GM18520 (cell line): ENCODE measurements around the gene BABAM2.
"Not testable (repeated sequence)": the region's sequence is repeated elsewhere in the genome, so short reads cannot be mapped to it uniquely, and the experiment has no call there.

ENCODE experiments used
- ATAC-seq: cut with Tn5 transposase; IDR thresholded peaks from one replicate; pipeline ENCODE4 v1.9.1; 2021; ENCODE audit not compliant: unreplicated experiment

Gene BABAM2

DNA sequence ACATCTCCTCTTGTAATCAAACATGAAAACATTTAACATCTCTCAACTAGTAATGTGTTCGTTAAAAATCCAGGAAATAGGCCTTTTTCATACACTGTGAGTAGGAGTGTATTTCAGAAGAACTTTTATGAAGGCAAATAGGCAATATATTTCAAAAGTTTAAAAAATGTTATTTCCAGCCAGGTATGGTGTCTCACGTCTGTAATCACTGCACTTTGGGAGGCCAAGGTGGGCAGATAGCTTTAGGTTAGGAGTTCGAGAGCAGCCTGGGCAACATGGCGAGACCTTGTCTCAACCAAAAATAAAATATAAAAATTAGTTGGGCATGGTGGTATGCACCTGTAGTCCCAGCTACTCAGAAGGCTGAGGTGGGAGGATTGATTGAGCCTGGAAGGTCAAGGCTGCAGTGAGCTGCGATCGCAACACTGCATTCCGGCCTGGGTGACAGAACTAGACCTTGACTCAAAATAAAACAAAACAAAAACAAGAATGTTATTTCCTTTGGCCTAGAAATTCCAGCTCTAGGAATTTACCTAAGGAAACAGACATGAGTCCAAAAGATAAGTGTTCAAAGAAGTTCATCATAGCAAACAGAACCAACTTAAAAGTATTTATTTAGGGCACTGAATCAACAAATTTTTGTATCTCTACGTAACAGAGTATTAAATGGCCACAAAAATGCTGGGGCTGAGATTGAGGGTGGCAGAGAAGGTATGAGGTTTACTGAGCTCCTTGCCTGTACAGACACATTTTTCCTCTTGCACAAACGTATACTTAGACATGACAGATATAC is 15.2 kb upstream of the BABAM2 start:
- ATAC-seq = no peak

DNA sequence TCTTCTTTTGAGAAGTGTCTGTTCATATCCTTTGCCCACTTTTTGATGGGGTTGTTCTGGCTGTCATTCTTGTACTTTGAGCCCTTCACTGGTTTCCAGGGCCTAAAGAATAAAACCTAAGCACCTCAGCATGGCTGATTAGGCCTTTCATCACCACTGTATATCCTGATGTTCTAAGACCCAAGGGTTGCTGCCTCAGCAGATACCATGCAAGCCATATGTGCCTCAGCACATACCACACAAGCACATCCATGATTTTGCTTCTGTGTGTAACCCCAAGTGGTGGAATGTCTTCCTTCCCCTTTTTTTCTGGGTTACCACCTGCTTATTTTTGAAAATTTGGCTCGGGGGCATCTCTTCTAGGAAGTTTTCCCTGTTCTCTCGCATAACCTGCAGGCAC is 11.7 kb upstream of the BABAM2 start:
- ATAC-seq = no peak

DNA sequence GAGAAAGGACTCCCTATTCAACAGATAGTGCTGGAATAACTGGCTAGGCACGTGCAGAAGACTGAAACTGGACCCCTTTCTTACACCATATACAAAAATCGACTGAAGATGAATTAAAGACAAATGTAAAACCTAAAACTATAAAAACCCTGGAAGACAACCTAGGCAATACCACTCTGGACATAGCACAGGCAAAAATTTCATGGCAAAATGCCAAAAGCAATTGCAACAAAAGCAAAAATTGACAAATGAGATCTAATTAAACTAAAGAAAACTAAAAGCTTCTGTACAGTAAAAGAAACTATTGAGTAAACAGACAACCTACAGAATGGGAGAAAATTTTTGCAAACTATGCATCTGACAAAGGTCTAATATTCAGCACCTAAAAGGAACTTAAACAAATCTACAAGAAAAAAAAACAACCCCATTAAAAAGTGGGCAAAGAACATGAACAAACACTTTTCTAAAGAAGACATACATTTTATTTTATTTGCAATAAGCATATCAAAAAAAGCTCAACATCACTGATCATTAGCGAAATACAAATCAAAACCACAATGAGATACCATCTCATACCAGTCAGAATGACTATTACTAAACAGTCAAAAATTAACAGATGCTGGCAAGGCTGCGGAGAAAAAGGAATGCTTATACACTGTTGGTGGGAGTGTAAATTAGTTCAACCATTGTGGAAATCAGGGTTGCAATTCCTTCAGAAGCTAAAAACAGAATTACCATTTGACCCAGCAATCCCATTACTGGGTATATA is 8.5 kb upstream of the BABAM2 start:
- ATAC-seq = not testable (repeated sequence)

DNA sequence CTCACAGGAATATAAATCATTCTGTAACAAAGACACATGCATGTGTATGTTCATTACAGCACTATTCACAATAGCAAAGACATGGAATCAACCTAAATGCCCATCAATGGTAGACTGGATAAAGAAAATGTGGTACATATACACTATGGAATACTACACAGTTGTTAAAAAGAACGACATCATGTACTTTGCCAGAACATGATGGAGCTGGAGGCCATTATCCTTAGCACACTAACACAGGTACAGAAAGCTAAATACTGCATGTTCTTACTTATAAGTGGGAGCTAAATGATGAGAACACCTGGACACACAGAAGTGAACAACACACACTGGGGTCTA is 8.0 kb upstream of the BABAM2 start:
- not testable (repeated sequence) for ATAC-seq

DNA sequence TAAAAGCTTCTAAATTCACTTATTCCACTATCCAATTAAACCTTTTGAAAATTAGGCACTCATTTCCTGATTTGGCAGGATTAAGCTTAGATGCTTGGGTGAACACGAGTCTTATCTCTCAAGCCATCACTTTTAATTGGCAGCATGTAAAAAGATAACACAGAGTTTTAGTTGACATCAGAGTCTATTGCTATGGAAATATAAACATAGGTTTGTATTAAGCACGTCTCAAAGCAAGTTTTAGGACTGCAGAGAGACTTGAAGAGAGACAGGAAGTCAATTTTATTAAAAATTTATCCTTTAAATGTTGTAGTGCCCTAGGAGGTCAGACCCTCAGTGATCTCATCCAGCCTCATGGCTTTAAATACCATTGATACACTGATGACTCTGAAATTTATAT is 5.9 kb upstream of the BABAM2 start:
- no peak for ATAC-seq

DNA sequence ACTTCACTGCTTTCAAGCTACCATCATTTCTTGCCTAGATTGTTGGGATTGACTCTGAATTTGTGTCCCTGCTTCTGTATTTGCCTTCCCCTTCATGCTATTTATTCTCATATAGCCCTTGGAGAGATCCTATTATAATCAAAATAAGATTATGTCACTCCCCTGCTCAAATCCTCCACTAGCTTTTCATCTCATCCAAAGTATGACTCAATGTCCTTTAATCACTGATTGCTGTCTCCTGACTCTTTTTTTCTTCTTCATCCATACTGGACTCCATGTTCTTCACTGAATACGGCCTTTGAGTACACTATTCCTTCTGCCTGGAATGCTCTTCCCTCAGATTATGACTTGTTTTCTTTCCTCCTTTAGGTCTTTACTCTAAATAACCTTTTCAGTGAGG is 5.3 kb upstream of the BABAM2 start:
- ATAC-seq = no peak

DNA sequence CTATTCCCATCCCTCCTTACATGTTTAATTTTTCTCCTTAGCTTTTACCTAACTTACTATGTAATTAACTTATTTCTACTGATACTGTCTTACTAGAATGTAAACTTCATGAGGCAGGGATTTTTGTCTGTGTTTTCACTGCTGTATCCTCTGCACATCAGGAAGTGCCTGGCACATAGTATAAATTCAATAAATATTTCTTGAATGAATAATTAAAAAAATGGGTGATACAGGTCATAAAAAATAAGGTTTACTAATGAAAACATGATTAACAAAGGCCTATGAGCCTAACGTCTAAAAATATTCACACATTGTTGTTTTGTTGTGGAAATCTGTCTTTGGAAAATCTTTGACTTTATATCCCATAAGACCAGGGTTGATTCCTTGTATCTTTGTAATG is 4.9 kb upstream of the BABAM2 start:
- ATAC-seq = no peak

DNA sequence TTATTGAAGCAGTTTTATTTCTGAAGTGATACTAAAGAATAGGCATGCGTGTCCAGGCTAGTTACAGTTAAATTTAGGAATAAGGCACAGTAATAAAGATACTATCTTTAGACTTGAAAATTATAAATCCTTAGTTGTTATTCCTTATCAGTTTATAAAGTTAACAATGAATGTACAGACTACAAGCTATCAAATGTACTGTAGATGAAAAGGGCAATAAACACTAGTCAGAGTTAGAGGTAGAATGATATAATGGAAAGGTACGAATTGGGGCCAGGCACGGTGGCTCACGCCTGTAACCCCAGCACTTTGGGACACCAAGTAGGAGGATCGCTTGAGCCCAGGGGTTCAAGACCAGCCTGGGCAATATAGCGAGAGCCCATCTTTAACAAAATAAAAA is 4.2 kb upstream of the BABAM2 start:
- ATAC-seq = no peak

DNA sequence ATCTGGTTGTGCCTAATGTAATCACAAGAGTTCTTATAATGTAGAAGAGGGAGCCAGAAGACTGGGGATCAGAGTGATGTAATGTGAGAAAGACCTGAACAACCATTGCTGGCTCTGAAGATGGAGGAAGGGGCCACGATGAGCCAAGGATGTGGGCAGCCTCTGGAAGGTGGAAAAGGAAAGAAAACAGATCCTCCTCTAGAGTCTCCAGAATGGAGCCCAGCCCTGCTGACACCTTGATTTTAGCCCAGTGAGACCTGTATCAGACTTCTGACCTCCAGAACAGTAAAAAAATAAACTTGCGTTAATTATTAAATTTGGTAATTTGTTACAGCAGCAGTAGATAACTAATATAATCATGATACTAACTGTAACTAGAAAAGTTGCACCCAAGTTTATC is 3.4 kb upstream of the BABAM2 start:
- ATAC-seq = no peak

DNA sequence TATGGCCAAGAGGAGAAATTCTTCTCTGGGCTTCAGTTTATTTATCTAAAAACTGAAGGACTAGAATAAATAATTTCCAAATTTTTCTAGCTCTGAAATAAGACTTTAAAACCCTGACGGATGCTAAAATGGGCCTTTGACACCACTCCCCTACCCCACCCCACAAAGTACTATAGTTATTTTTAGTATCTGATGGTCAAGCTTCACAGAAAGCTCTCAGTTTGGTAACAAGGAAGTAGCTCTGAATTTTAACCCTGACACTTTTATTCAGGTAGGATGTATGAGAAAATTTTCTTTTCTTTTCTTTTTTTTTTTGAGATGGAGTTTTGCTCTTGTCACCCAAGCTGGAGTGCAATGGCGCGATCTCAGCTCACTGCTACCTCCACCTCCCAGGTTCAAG is 2.7 kb upstream of the BABAM2 start:
- ATAC-seq = no peak

DNA sequence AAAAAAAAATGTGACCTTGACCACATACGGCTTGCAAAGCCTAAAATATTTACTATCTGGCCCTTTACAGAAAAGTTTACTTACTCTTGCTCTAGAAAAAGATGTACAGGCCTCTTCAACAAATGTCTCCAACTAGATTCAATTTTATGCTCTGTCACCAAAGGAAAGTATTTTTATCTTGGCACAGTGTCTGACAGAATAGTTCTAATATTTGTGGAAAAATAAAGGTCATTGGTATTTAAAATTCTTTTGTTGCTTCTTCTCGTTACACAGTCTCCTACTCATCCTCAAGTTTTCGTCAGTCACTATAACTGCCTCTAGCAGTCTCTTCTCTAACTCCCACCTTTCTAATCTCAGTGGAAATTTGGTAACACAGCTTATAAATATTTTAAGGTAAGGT is 1.7 kb upstream of the BABAM2 start:
- no peak for ATAC-seq

DNA sequence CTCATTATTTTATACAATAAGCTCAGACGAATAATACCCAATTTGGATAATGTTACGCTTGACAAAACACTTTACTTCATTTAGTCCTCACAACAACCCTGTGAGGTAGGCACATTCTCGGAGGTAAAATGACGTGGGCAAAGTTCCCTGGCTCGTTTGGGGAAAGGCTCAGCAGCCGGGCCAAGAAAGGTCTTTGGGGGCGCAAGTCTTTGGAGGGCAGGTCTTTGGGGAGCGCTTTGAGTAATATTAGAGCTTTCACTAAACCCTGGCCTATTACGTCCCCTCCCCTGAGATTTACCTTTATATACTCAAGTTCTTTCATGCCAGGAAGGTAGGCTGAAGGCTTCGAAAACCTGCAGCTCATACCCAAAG is 769 bp upstream of the BABAM2 start:
- ATAC-seq = no peak

DNA sequence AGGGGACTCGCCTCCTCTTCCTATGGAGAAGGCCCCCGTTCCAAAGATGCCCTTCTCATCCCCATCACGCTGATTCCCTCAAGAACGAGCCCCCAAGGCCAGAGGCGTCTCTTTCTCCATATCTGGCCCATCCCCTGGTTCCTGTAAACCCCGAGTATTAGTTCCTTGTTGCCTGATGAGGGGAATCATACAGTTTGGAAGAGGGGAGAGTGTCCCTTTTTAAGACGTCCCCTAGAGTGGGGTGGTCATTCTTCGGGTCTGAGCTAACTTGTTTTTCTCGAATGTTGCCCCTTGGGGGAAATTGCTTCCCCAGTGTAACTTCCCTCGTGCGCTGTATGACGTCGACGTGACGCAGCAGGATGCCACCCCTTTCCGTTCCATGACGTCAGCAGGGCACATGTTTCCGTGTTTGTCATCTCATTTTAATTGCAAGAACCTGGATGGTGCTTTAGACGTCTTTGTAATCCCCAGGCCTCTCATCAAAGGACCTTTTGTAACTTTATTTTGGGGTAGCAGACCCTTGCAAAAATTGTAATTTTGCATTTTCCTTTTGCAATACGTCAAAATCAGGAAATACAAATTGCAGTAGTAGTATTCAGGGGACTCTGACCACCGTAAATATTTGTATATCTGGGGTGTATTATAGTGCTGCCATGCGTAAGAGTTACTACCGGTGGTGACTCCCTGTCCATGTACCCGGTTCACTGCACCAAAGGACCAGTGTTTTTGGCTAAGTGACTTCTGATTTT is 569 bp downstream of the BABAM2 start:
- no peak for ATAC-seq

DNA sequence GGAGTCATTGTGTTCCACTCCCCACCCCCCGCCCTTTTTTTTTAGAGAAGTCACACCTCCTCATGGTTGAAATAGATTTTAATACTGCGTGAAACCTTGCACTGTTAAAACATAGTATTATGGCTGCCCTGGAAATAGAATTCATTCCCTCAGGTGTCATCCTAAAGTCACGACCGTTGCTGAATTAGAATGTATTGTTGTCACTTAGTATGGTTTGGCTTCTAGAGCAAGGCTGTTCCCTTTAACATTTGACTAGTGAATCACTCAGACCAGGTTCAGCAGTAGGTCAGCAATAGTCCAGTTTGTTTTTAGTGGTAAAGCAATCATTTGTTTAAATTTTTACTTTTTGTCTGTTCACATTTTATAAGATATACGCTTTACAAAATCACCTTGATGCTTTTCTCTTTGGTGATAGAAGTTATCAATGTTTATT is 1.2 kb downstream of the BABAM2 start:
- ATAC-seq = no peak

DNA sequence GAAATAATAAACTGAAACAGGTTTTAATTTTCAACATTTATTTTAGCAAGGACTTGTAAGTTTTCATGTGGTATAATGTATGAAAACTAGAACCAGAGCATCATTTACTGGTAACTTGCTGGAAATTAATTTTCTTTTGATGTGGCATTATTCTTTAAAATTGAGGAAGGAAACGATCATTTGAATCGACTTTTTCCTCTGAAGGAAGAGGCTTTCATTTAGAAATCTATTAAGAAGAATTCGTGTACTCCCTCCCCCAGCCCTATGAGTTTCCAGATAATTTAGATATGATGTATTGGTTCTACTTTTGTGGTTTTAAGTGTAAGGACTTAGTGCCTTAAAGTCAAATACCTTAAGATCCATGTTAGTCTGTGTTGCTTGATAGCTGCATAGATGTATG is 2.5 kb downstream of the BABAM2 start:
- no peak for ATAC-seq

DNA sequence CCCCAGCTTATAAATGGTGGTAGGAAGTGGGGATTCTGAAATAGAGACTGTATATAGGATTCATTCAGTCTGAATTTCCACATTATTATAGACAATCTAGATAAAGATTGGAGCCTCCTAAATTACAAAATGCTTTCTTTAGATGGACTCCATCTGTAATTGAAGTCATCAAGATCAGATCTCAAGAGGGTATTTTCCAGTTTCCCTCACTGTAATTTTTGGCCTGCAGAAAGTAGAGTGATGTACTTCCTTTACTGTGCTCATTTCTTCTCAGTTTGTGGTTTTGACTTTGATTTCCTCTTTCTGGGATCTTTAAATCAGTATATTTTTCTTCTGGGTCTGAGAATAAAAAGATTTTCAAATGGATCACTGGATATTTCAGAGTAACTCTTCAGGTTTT is 7.2 kb downstream of the BABAM2 start:
- ATAC-seq = no peak

DNA sequence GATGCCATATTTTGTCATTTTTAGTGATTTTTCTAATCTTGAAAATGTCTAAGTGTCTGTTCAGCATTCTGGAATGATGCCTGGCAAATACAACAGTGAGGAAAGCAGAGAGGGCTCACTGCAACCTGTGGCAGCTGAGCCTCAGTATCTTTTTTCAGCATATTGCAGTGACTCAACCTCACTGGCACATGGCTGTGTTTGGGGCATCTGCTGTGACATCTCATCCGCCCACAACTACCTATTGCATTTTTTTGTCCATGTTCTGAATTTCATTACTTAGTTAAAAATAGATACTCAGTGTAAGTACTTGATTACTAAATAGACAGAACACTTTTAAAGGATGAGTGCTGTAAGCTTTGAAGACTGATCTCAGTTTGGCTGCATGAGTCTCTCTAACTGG is 10.7 kb downstream of the BABAM2 start:
- ATAC-seq = no peak

DNA sequence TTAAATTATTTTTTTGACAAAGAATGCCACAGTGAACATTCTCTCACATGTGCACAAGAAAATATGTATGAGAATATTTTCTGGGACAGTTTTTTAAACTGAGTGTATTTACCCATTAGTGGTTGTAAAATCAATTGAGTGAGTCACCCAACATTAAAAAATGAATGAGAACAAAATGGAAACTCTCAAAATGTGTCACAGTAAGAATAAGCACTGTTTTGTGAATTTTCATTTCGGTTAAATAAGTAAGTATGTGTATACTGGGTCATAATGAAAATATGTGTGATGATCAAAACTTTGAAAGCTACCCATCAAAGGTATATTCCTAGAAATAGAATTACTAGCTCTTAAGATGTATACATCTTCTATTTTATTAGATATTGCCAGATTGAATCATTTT is 11.6 kb downstream of the BABAM2 start:
- ATAC-seq = no peak

DNA sequence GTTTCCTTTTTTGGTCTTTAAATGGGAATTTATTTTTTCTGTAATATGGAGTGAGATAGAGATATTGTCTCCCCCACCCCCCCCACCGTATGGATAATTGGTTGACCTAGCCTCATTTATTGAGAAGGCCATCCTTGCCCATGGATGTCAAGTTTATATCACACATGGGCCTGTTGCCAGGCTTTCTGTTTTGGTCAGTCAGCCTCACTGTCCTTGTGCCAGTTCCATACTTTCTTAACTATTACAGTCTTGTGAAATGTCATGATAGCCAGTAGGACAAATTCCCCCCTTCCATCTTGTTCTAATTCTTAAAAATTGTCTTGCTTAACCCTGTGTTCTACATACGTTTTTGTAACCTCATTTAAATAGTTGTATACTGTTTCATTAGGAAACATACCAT is 12.5 kb downstream of the BABAM2 start:
- no peak for ATAC-seq

DNA sequence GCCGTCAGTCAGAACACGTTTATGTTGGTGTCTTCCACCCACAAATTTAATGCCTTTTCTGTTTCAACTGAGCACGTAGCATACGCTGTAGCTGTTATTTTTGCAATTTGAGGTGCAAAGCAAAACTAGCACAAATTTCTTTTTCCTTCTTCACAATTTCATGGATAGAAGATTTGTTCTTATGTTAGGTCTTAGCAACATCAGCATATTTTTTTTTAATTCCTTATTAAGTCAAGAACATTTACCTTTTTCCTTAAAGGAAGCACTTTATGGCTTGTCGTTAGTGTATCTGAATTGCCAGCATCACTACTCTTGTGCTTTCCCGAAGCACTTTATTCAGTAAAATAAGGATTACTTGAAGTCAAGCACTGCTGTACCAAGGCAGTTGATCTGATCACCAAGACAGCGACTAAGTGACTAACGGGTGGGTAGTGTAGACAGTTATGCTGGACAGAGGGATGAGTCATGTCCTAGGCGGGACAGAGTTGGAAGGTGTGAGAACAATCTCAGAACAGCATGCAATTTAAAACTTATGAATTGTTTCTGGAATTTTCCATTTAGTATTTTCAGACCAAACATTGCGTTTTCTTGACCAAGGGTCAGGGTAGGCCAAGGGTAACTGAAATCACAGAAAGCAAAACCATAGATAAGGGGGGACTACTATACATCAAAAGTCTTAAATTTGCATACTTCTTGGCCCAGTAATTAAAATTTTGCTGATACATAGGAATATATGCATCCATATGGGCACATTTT is 13.3 kb downstream of the BABAM2 start:
- ATAC-seq = no peak

DNA sequence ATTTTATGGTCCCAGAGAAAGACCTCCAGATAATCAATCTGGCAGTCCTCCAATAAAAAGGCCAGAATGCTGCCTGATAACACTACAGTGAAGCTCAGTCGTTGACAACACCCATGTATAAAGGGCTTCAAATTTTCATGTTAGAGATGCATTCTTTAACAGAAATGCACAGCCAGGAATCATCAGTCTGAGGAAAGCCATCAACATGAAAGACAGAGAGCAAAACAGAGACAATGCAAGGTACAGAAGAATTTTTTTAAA is 13.8 kb downstream of the BABAM2 start:
- no peak for ATAC-seq

DNA sequence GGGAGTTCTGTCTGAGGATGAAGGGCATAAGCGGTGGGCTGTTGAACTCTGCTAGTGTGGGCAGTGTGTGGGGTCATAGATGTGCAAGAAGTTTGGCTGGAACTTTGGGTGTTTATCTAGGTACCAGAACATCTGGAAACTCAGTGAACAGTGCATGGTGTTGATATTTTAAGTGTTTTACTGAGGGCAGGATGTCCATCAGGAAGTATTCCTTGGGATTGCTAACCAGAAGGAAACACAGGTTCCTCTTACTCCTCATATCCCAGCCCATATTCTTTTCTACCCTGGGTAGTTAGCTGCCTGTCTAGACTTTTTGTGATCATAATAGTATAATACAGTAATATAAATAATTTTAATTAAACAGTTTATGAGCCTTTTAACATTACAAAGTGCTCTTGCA is 15.5 kb downstream of the BABAM2 start:
- no peak for ATAC-seq
